Renal pelvis (tissue), 4 donors: ENCODE measurements around the gene RGS6. TPM values are rescaled to one million over a fixed set of nuclear protein-coding genes. Genes with fewer than 3 reads are reported as not detected.

ENCODE experiments used
- DNase-seq: peaks from one replicate; pipeline ENCODE4 v3.0.0-alpha.2; 2013
- polyA plus RNA-seq, 3 donors: library from polyadenylated mRNA; unstranded; fragments of 120-200 nt; gene quantifications; one replicate each; pipeline ENCODE4 v1.2.1, GENCODE V29; 2013; ENCODE audit not compliant: insufficient read length in 3 of 3

RGS6 gene
- polyA plus RNA-seq, 3 donors = 0.62 to 2.0 (median 0.93) TPM

- no peak for DNase-seq
These were observed 470.1 kb downstream of the RGS6 start for GRCh38 chr14:72402377-72402772.

- DNase-seq = no peak
These were observed 472.0 kb downstream of the RGS6 start for GRCh38 chr14:72404106-72404774.

DNA sequence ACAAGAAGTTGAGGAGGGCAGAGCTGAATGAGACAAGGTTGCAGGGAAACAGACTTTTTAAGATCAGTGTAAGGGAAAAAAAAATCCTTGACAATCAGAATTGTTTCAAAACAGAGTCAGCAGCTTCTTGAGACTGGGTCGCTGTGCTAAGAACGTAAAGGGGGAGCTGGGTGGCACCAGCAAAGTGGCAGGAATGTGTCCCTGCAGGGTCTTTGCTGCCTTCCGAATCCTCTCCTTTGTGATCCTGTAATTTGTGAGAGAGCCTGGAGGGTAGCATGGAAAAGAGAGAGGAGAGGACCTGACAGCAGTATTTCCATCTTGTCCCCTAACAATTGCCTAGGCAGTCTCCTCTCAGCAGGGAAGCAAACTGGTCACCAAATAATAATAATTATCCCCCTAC lies 472.8 kb downstream of the RGS6 start:
- no peak for DNase-seq

DNA sequence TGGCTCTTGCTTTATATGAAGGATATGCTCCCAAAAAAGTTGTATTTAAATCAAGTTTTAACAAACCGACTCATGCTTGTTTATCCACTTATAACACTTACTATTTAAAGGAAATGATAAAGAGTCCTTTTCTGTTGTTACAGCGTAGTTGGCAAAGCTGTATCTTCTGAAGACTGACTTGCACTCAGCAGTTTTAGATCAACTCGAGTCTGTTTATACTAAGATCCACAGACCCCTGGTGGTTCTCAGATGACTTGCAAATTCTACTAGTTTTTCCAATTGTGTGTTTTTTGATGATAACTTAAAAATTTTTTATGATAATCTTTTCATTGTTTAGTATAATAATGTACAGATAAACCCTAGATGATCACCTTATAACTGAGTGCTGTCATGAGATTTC lies 475.8 kb downstream of the RGS6 start:
- no peak for DNase-seq

DNA sequence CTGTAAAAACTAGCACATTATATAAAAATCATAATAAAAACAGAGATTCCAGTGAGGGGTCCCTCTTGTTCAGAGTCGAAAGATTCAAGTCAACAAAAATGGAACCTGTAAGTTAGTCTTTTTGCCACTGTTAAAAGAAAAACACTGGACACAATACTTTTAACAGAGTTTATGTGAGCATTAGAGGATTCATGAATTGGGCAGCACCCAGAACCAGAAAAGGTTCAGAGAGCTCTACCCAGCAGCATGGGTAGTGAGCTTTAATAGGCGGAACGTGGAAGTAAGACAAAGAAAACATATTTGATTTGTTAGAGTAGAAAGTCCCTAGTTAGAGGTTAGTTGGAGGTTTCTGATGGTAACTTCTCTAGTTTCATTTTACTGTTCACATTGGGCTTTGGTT lies 476.8 kb downstream of the RGS6 start:
- no peak for DNase-seq

- no peak for DNase-seq
These were observed 484.0 kb downstream of the RGS6 start for GRCh38 chr14:72416081-72416849.

- no peak for DNase-seq
These were observed 484.7 kb downstream of the RGS6 start for GRCh38 chr14:72416892-72417291.

DNA sequence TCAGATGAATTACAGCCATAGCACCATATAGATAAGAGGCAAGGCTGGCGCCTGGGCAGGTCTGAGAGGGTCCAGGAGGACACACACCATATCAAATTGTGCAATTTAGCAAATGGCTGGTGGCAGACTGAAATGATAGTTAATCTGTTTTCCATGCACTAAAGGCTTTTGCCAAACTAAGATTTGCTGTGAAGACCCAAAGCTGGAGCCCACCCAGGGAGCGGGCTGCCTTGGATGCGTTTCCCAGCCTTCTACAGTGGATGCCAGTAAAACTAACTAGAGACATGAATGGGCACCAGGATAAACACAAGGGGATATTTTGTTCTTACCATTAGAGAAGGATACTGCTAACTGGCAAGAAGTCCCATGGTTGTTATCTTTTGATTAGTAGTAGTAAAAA lies 486.6 kb downstream of the RGS6 start:
- no peak for DNase-seq

DNA sequence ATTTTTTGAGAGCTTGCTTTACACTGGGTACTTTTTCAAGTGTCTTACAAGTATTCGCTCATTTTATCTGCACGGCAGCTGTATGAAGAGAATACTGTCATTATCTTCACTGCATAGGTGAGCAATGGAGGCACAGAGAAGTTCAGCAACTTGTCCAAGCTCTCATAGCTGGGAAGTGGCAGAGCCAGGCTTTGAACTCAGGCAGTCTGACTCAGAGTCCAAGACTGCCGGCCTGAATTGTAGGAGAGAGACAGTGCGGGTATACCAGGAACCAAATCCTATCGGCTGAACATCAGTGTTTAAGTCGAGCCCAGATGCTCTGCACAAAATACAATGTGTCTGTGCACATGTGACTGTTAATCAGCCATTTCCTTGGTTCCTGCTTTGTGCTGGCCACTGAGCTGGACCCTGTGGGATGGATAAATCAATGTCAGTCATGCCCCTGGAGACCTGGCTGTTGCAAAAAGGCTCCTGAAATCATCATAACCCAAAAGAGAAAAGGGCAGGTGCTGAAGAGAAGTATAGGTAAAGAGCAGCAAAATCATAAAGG lies 487.1 kb downstream of the RGS6 start:
- no peak for DNase-seq

- DNase-seq = peak; percentile 79
These were observed 488.7 kb downstream of the RGS6 start for GRCh38 chr14:72420749-72421474.

DNA sequence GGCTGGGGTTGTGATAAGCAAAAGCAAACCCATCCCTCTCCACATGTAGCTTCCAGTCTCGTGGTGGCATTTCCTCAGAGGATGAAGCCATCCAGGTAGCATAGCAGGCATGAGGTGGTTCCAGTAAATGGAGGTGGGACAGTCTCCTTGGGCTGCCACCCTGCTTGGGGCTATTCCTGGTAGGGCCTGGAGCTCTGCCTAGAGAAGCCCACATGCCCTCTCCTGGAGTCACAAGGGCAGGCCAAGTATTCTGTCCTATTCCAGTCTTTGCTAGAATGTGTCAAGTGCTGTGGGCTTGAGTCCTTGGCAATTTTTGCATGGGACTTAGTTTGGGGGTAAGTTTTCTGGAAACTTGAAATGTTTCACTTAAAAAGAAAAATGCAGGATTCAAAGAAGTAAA lies 491.7 kb downstream of the RGS6 start:
- DNase-seq = no peak

DNA sequence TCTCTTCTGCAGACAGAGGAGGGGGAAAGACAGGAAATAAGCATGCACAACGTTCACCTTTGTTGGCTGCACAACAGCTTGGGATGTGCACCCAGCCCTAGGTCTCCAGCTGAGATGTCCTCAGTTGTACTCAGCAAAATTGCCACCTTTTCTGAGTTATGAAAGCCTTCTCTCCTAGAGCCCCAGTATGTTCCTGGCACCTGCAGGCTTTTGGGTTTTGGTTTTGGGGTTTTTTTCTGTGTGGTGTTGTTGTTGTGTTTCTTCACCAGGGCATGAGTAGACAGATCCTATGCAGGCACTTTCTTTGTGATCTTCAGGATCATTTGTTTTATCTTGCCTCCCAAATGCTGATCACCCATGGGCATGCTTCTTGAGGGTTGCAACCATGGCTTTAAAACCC lies 498.2 kb downstream of the RGS6 start:
- DNase-seq = no peak

- DNase-seq = no peak
These were observed 500.5 kb downstream of the RGS6 start for GRCh38 chr14:72432748-72433147.

DNA sequence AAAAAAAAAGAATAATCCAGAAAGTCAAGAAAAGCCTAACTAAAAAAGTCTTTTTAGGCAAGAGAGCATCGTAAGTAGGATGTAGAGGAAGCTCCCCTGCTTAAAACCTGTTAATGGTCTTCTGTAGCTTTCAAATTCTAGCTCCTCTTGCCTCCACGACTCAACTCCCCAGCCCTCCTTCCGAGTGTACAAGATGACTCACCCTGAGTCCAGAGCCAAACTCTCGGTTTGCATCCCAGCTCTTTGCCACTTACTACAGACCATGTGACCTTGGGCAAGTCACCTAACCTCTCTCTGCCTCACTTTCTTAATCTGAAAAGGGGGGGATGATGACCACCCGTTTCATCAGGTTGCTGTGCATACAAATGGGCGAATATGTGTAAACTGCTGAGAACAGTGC lies 501.3 kb downstream of the RGS6 start:
- DNase-seq = no peak

GRCh38 chr14:72434856-72435255 lies 502.6 kb downstream of the RGS6 start:
- DNase-seq = no peak

- no peak for DNase-seq
These were observed 507.5 kb downstream of the RGS6 start for GRCh38 chr14:72439707-72440106.

DNA sequence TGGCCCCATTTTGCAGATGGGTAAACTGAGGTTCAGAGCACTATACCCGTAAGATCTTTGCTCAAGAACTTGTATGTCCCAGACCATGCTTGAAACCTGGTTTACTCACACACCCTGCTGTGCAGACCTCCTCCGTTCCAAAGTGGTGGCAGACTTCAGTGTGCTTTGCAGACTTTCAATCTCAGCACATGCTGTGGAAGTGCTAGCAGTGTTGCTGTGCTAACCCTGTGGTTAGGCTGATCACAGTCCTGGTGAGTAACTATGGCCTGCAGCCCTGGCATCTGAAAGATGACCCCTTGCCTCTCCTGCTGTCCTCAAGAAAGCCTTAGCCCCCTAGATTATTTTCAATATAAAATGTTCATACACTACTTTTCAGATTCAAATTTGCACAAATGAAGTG lies 511.0 kb downstream of the RGS6 start:
- DNase-seq = no peak

- no peak for DNase-seq
These were observed 511.8 kb downstream of the RGS6 start for GRCh38 chr14:72443991-72444441.

GRCh38 chr14:72444701-72445100 lies 512.5 kb downstream of the RGS6 start:
- no peak for DNase-seq

DNA sequence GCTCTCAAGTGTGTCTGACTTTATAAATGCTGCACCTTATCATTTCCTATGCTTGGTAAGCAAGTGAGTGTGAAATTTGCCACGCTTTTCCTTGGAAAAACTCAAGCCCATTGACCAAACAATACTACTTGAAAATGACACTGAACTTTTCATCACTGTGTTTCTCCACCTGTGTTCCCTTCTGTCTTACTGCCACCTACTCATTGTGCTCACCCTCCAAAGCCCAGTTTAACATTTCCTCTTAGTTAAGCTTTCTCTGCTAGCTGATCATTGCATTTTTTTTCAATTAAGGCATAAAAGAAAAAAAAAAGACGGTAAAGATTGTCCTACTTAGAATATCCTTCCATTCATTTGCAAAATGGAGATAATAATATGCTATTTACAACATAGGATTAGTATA lies 516.0 kb downstream of the RGS6 start:
- no peak for DNase-seq

DNA sequence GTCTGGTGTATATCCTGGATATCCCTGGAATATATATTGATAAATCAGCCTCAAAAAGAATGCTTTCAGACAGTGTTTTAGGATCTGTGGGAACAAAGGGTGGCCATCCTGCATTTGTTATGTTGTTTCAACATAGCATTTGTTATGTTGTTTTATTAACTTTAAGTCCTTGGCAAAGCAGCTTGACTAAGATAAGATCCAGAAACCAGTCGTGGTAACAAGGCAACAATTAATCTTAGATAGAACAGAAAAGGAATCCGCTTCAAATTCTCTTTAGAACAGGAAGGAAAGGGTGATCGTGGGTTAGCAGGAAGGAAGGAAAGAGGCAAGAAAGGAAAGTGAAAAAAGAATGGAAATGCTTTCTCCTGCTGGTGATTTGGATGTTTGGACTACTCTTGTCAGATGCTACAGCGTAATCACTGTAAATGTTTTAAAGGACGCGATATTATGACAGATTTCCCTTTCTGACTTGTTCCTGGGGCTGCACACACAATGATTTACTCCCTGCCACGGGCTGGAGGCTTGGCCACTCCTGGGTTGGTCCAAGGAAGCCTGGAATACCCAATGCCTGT lies 518.3 kb downstream of the RGS6 start:
- DNase-seq = no peak
